ENCODE measurements around the gene PXMP4. TPM values are rescaled to one million over a fixed set of nuclear protein-coding genes. Genes with fewer than 3 reads are reported as not detected.

The PXMP4 gene
- total RNA-seq, 1 experiment from 2014 or later: 19.1 TPM

DNA sequence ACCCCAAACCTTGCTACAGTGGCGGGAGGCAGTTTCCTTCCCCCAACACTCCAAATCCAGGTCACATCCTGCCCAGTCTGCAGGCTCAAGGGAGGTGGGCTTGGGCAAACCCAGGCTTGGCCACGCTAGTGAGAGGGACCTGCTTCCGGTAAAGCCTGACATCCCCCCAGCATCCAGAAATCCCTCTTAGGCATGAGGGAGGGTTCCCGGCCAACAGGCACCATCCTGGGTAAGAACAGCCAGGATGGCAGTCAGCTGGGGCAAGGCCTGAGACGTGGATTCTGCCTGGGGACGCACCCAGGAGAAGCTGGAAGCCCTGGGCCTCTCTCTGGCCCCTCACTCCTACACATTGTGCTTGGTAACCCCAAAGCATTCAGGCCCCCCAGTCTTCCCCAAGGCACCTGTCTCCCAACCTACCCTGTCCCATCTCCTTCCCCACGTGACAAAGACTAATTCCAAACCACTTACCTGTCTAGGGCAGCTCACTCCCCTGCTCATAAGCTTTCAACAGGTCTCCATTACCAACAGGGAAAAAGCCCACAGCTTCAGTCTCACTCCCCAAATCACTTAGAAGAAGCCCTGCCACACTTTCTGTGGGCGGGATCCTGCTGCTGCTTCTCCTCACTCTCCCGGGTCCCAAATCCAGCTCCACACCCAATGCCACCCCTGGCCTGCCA lies 55.9 kb downstream of the PXMP4 start:
- BruUV-seq (replicated peaks): TSS peak; percentile 46
- peak overlapping the region; percentile 90 for H3K4me2 ChIP-seq

DNA sequence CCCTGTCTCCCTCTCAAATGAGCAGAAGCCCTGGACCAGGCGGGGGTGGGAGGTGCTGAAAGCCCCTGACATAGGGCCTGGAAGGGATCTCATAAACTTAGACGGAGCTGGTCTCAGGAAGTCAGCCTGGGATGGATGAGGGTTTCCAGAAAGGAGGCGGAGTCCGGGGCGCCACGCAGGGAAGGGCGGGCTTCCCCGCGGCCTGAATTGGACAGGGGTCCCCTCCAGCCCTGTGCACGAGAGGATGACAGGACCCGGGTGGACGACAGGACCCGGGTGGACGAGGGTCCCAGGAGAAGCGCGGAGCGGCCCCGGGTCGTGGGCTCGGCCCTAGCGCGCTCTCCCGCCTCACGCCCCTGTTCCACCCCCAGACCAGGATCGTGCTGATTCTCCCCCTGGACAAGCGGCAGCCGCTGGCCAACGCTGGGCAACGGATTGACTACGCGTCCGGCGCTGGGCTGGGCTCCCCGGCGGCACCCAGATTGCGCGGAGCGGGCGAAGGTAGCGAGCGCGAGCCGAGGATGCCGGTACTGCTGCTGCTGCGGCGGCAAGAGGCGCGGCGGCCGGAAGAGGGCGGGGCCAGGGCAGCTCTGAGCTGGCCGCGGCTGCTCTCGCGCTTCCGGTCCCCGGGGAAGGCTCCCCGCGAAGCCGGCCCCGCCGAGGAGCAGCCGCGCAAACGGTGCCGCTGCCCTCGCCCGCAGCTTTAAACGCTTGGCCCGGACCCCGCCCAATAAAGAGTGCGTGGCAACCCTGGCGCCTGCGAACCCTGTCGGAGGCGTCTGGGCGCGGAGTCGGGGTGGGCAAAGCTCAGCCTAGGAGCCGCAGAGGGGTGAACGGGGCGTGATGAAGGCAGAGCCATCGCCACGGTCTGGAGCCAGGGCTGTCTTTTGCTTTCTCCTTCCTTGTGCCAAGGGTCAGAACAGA lies 56.7 kb downstream of the PXMP4 start:
- DNase-seq: peak; percentile 58 to 80
- H3K36me3 ChIP-seq (ENCODE audit: low read depth): no peaks in the 10 kb centered on the region
- H3F3A ChIP-seq (ENCODE audit: insufficient read depth, low read depth): peaks cover 42% of the 10 kb centered on the region
- H3K27me3 ChIP-seq (ENCODE audit: insufficient read depth, low read depth): no peaks in the 10 kb centered on the region
- peak overlapping the region; percentile 78 for H3K4me3 ChIP-seq
- ChIA-PET POLR2A (ENCODE audit: unreplicated experiment) (interaction anchor here (0.5 to 0.7 kb wide), 3 partner anchors 246 to 449 kb away, joined by 4 to 7 read pairs (median 4); no protein-coding TSS in a partner anchor), CTCF (no interaction called here)
- H2AFZ ChIP-seq: peak overlapping the region; percentile 66
- H3K4me2 ChIP-seq: peak overlapping the region; percentile 90
- BruUV-seq (replicated peaks): TSS peak; percentile 19
- no peak overlapping the region for H3K27ac ChIP-seq
- peaks cover 34% of the 10 kb centered on the region; the same call in 1 of the 2 replicates for H3K4me1 ChIP-seq (replicated peaks; ENCODE audit: insufficient read depth)
- TF ChIP-seq EZH2 (IDR thresholded peaks at IDR 0.05; ENCODE audit: low read depth) (no peak), CTCF (conservative IDR thresholded peaks at IDR 0.05) (no peak)
- H3K9me3 ChIP-seq (ENCODE audit: insufficient read depth, low read depth): no peaks in the 10 kb centered on the region
- H4K20me1 ChIP-seq (ENCODE audit: insufficient read depth): no peaks in the 10 kb centered on the region
- intact Hi-C loops (cut with micrococcal nuclease; ENCODE audit: unreplicated experiment): loop anchor here (10.0 kb wide), 1 partner anchor 331 kb away; the partner anchor contains the start of gene RALY
- no peaks in the 10 kb centered on the region for H3K9me2 ChIP-seq (ENCODE audit: insufficient read depth)
- H3K79me2 ChIP-seq (ENCODE audit: low read depth): peaks cover 3% of the 10 kb centered on the region

More for the DNA sequence above, 55.9 kb downstream of the PXMP4 start:
- ChIA-PET CTCF (no interaction called here), POLR2A (ENCODE audit: unreplicated experiment) (interaction anchor here (0.6 to 0.7 kb wide), 3 partner anchors 247 to 845 kb away, joined by 3 to 26 read pairs (median 4); partner anchors contain the start of gene MAPRE1)
- Histone ChIP-seq H3K4me1 (replicated peaks; ENCODE audit: insufficient read depth) (peaks cover 37% of the 10 kb centered on the region; the same call in 1 of the 2 replicates), H3K9me3 (ENCODE audit: insufficient read depth, low read depth) (no peaks in the 10 kb centered on the region), H3K9me2 (ENCODE audit: insufficient read depth) (no peaks in the 10 kb centered on the region), H3K27me3 (ENCODE audit: insufficient read depth, low read depth) (no peaks in the 10 kb centered on the region), H3K27ac (no peak overlapping the region), H3F3A (ENCODE audit: insufficient read depth, low read depth) (peaks cover 43% of the 10 kb centered on the region), H3K79me2 (ENCODE audit: low read depth) (peaks cover 5% of the 10 kb centered on the region), H2AFZ (peak overlapping the region; percentile 66), H3K4me3 (peak overlapping the region; percentile 78), H3K36me3 (ENCODE audit: low read depth) (no peaks in the 10 kb centered on the region), H4K20me1 (ENCODE audit: insufficient read depth) (no peaks in the 10 kb centered on the region)
- DNase-seq: no peak
- intact Hi-C loops (cut with micrococcal nuclease; ENCODE audit: unreplicated experiment): loop anchor here (10.0 kb wide), 1 partner anchor 331 kb away; the partner anchor contains the start of gene RALY
- TF ChIP-seq CTCF (conservative IDR thresholded peaks at IDR 0.05) (no peak), EZH2 (IDR thresholded peaks at IDR 0.05; ENCODE audit: low read depth) (no peak)

- no peaks in the 10 kb centered on the region for H3K27me3 ChIP-seq (ENCODE audit: insufficient read depth, low read depth)
- peak within 1 kb of the TSS; percentile 90 for H3K4me2 ChIP-seq
- H3K9me3 ChIP-seq (ENCODE audit: insufficient read depth, low read depth): no peaks in the 10 kb centered on the region
- POLR2A ChIA-PET (ENCODE audit: unreplicated experiment): no interaction called here
- no peak within 1 kb of the TSS for H3K27ac ChIP-seq
- H3K4me1 ChIP-seq (replicated peaks; ENCODE audit: insufficient read depth): peaks cover 26% of the 10 kb centered on the region; the same call in 1 of the 2 replicates
- no peaks in the 10 kb centered on the region for H3K36me3 ChIP-seq (ENCODE audit: low read depth)
- peak within 1 kb of the TSS; percentile 78 for H3K4me3 ChIP-seq
- peak within 1 kb of the TSS; percentile 66 for H2AFZ ChIP-seq
- intact Hi-C loops (cut with micrococcal nuclease; ENCODE audit: unreplicated experiment): loop anchor here (10.0 kb wide), 1 partner anchor 333 kb away; the partner anchor contains the start of gene RALY
- CTCF ChIA-PET: no interaction called here
- TF ChIP-seq CTCF (conservative IDR thresholded peaks at IDR 0.05) (no peak), EZH2 (IDR thresholded peaks at IDR 0.05; ENCODE audit: low read depth) (no peak)
- no TSS peak for BruUV-seq (replicated peaks)
- H3F3A ChIP-seq (ENCODE audit: insufficient read depth, low read depth): peaks cover 29% of the 10 kb centered on the region; the same call in 1 of the 2 replicates
- no peaks in the 10 kb centered on the region for H3K9me2 ChIP-seq (ENCODE audit: insufficient read depth)
- H3K79me2 ChIP-seq (ENCODE audit: low read depth): no peaks in the 10 kb centered on the region; the same call in none of the 2 replicates
- H4K20me1 ChIP-seq (ENCODE audit: insufficient read depth): no peaks in the 10 kb centered on the region
- no peak for DNase-seq
Observed at GRCh38 chr20:33662172-33662571, 57.9 kb downstream of the PXMP4 start, which contains the start of gene C20orf144. TSS of gene C20orf144 (plus strand) at chr20:33662327. CDS start at chr20:33662346, 19 bp downstream.

Measured in PC-9 (cell line).